NB4 (cell line): Measurements from ENCODE around the gene AKIRIN1.
"Not testable (repeated sequence)": the region's sequence is repeated elsewhere in the genome, so short reads cannot be mapped to it uniquely, and the experiment has no call there.

Experiments used
- DNase-seq: peaks from one replicate; pipeline ENCODE4 v3.0.0; 2010; ENCODE audit warnings: low read depth
- H3K4me3 ChIP-seq: one replicate; pipeline ENCODE4 v1.5.1; 2011; ENCODE audit warnings: mild to moderate bottlenecking, low read depth, low read length, moderate library complexity
- CTCF ChIP-seq: IDR thresholded peaks from one replicate; pipeline ENCODE4 v1.5.1; 2012; ENCODE audit warnings: low read depth, low read length
- MAX ChIP-seq: IDR thresholded peaks from 2 replicates; pipeline ENCODE4 v1.6.1; 2011; ENCODE audit warnings: low read depth, low read length
- MYC ChIP-seq: IDR thresholded peaks from 2 replicates; pipeline ENCODE4 v1.6.1; 2011; ENCODE audit warnings: low read depth, low read length
- POLR2A ChIP-seq: IDR thresholded peaks from 2 replicates; pipeline ENCODE4 v1.6.1; 2011; ENCODE audit warnings: mild to moderate bottlenecking; ENCODE audit not compliant: insufficient read length; ENCODE audit errors: extremely low read depth

AKIRIN1 gene

GRCh38 chr1:39003794-39004193, 12.7 kb downstream of the AKIRIN1 start:
- DNase-seq = no peak
- no peak overlapping the region for H3K4me3 ChIP-seq
- TF ChIP-seq CTCF (no peak), MYC (no peak), MAX (no peak), POLR2A (no peak)

- H3K4me3 ChIP-seq = no peak overlapping the region
- no peak for DNase-seq
- TF ChIP-seq CTCF (no peak), POLR2A (no peak), MAX (no peak), MYC (no peak)
Observed at GRCh38 chr1:39006287-39006686, 15.2 kb downstream of the AKIRIN1 start.

- no peak for DNase-seq
- no peak for TF ChIP-seq CTCF
- TF ChIP-seq POLR2A = no peak
- no peak for TF ChIP-seq MYC
- TF ChIP-seq MAX = no peak
- no peak overlapping the region for H3K4me3 ChIP-seq
Observed at GRCh38 chr1:39006726-39007645, 15.9 kb downstream of the AKIRIN1 start.

- not testable (repeated sequence) for DNase-seq, H3K4me3 ChIP-seq
Observed at GRCh38 chr1:39014956-39015355, 23.9 kb downstream of the AKIRIN1 start.

GRCh38 chr1:39016604-39017171, 25.6 kb downstream of the AKIRIN1 start:
- no peak for TF ChIP-seq MYC
- TF ChIP-seq MAX = no peak
- no peak for TF ChIP-seq CTCF
- no peak for TF ChIP-seq POLR2A
- H3K4me3 ChIP-seq = no peak overlapping the region
- DNase-seq = no peak

- DNase-seq = no peak
- no peak for TF ChIP-seq POLR2A
- H3K4me3 ChIP-seq = no peak overlapping the region
Observed at GRCh38 chr1:39017266-39017665, 26.2 kb downstream of the AKIRIN1 start.

GRCh38 chr1:39020494-39020893, 29.4 kb downstream of the AKIRIN1 start:
- DNase-seq, H3K4me3 ChIP-seq: not testable (repeated sequence)
